ENCODE measurements around the gene KLF2.
A peak's percentile ranks its signal among the peaks of the same experiment; 100 is the strongest.

KLF2 gene

GRCh38 chr19:16308081-16308480, 16.5 kb upstream of the KLF2 start:
- DNase-seq (ENCODE audit: low spot score) = no peak

DNA sequence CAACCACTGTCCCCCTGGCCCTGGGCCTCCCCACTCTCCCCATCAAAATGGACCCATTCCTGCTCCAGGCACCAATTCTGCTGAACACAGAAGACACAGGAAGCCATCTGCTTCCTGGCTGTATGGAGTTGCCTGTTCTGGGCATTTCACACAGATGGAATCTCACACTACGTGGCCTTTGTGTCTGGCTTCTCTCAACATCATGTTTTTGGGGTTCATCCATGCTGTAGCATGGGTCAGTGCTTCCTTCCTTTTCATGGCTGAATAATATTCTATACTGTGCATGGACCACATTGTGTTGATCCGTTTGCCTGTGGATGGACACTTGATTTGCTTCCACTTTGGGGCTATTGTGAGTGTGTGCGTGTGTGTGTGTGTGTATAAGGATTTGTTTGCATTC, 15.0 kb upstream of the KLF2 start:
- no peak for DNase-seq (ENCODE audit: low spot score)

- peak; percentile 37 for DNase-seq (ENCODE audit: low spot score)
Measured at GRCh38 chr19:16315825-16316505, 8.7 kb upstream of the KLF2 start.

DNA sequence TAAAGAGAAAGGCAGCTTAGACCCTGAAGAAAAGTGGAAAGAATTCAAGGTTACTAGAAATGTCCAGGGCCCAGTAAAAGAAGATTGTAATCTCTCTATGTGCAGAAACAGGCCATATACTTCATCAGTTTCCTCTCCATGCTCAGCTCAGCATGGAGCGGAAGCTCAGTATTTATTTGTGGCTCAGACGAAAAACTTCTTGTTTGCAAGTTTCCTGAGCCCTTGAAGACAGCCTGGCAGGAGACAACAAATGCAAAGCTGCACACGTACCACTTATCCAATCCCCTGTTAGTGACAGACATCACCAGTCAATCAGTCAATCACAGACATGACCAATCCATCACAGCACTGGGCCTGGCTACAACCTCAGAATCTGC, 8.1 kb upstream of the KLF2 start:
- DNase-seq (ENCODE audit: low spot score) = no peak

- DNase-seq (ENCODE audit: low spot score) = no peak
Measured at GRCh38 chr19:16319481-16319880, 5.1 kb upstream of the KLF2 start.

DNA sequence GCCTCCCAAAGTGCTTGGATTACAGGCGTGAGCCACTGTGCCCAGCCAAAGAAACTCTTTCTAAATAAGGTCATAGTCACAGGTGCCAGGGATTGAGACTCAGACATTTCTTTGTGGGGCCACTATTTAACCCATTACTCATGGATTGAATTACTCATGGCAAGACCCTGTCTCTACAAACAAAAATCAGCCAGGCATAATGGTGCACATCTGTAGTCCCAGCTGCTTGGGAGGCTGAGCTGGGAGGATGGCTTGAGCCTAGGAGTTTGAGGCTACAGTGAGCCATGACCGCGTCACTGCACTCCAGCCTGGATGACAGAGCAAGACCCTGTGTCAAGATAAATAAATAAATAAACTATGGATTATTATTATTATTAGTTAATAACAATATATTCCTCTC, 3.6 kb upstream of the KLF2 start:
- DNase-seq (ENCODE audit: low spot score) = peak; percentile 69

DNA sequence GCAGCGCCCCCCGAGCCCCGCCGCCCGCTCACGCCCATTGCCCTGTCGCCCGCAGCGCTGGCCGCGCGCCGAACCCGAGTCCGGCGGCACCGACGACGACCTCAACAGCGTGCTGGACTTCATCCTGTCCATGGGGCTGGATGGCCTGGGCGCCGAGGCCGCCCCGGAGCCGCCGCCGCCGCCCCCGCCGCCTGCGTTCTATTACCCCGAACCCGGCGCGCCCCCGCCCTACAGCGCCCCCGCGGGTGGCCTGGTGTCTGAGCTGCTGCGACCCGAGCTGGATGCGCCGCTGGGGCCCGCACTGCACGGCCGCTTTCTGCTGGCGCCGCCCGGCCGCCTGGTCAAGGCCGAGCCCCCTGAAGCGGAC, 518 bp downstream of the KLF2 start:
- DNase-seq (ENCODE audit: low spot score) = no peak

GRCh38 chr19:16325641-16326400, 1.2 kb downstream of the KLF2 start:
- DNase-seq (ENCODE audit: low spot score) = no peak

DNA sequence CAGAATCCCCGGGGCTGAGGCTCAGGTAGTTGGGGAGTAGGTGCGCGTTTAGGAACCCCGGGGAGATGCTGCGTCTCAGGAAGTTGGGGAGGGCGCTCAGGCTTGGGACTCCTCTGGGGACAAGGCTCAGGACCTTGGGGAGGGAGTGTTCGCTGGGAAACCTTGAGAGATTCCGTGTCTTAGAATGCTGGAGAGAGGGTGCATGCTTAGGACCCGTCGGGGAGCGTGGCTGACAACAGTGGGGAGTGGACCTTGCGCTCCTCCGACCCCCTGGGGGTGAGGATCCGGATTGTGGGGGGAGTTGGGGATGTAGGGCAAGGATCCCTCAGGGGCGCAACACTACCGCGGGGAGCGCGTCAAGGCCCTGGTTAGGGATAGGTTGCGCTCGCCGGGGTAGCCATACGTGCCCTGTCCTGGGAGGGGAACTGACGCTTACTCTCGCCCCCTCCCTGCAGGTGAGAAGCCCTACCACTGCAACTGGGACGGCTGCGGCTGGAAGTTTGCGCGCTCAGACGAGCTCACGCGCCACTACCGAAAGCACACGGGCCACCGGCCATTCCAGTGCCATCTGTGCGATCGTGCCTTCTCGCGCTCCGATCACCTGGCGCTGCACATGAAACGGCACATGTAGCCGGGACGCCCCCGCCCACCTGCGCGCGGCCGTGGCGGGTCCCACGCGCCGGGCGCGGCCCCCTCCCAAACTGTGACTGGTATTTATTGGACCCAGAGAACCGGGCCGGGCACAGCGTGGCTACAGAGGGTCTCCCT, 2.0 kb downstream of the KLF2 start:
- DNase-seq (ENCODE audit: low spot score) = no peak

DNA sequence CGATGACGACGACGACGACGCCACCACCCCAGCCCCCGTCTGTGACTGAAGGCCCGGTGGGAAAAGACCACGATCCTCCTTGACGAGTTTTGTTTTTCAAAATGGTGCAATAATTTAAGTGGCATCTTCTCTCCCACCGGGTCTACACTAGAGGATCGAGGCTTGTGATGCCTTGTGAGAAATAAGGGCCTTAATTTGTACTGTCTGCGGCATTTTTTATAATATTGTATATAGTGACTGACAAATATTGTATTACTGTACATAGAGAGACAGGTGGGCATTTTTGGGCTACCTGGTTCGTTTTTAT, 2.5 kb downstream of the KLF2 start:
- DNase-seq (ENCODE audit: low spot score) = no peak

DNA sequence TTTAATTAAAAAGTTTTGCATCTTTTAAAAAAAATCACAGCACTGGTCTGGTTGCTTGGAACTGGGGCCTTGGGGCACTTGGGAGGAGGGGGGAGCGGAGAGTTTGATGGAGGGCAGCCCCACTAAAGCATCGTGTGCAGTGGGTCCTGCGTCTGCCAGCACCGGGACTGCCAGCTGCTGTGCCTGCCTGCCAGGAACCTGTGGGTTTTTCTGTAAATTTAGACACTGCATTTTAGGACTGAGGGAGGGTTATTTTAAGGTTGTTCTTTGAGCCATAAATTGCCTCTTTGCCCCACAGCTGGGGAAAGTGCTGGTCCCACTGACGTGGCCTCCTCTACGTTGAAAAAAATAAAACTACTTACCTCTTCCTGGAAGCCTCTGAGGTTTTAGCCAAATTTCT, 2.9 kb downstream of the KLF2 start:
- DNase-seq (ENCODE audit: low spot score) = no peak

GRCh38 chr19:16327911-16328823, 3.5 kb downstream of the KLF2 start:
- no peak for DNase-seq (ENCODE audit: low spot score)

- DNase-seq (ENCODE audit: low spot score) = no peak
Measured at GRCh38 chr19:16328824-16329482, 4.3 kb downstream of the KLF2 start.

GRCh38 chr19:16330368-16330801, 5.8 kb downstream of the KLF2 start:
- DNase-seq (ENCODE audit: low spot score) = peak; percentile 97

DNA sequence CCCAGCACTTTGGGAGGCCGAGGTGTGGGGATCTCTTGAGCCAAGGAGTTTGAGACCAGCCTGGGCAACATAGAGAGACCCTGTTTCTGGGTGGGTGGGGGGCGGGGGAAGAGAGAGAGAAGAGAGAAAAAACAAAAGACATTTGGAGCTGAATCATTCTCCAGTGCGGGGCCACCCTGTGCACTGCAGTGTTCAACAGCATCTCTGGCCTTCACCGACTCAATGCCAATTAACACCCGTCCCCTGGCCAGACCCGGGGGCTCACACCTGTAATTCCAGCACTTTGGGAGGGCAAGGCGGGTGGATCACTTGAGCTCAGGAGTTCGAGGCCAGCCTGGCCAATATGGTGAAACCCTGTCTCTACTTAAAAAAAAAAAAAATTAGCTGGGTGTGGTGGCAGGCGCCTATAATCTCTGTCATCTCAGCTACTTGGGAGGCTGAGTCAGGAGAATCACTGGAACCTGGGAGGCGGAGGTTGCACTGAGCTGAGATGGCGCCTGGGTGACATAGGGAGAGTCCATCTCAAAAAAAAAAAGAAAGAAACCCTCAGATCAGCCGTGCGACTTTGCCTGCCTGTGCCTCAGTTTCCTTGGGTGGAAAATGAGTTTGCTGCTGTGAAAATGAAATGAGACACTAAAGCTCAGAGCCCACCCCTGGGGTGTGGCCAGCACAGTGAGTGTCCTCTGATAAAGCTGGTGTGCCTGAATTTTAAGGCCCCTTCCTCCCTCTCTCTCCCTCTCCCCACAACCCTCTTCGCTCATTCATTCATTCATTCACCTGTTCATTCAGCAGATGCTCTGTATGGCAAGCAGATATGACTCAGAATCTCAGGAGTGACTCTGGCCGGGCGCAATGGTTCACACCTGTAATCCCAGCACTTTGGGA, 6.4 kb downstream of the KLF2 start:
- no peak for DNase-seq (ENCODE audit: low spot score)

DNA sequence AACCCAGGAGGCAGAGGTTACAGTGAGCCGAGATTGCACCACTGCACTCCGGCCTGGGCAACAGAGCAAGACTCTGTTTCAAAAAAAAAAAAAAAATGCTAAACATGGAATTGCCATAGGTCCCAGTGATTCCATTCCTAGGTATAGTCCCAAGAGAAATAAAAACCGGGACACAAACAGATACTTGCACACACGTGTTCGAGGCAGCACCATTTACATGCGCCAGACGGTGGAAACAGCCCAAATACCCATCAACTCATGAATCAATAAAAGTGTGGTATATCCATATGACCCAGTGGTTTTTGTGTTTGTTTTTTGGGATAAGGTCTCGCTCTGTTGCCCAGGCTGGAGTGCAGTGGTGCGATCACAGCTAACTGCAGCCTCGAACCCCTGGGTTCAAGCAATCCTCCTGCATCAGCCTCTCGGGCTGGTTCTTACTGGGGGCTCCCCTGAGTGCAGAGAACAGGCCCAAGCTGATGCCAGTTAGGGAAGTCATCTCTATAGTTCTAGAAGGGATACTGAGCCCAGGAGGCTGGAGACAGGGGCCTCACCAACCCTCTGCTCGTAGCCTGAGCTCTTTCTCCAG, 8.5 kb downstream of the KLF2 start:
- no peak for DNase-seq (ENCODE audit: low spot score)

GRCh38 chr19:16334411-16334810, 9.8 kb downstream of the KLF2 start:
- DNase-seq (ENCODE audit: low spot score) = no peak

GRCh38 chr19:16335226-16335625, 10.6 kb downstream of the KLF2 start:
- no peak for DNase-seq (ENCODE audit: low spot score)

DNA sequence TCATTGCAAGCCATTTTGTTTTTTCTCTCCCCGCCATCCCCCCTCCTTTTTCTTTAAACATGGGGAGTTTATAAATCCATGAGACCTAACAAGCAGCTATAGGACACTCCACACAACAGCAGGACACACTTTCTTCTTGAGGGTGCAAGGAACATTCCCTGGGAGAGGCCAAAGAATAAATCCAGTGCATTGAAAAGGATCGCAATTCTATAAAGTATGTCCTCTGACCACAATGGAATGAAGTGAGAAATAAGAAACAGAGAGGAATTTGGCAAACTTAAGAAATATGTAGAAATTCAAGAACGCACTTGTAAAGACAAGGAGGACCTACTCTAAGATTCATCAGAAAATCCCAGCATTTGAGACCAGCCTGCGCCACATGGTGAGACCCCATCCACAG, 11.9 kb downstream of the KLF2 start:
- DNase-seq (ENCODE audit: low spot score) = no peak

- no peak for DNase-seq (ENCODE audit: low spot score)
Measured at GRCh38 chr19:16337809-16338469, 13.3 kb downstream of the KLF2 start.
